ENCODE results near the gene POMGNT1. TPM values are rescaled to one million over a fixed set of nuclear protein-coding genes. Genes with fewer than 3 reads are reported as not detected.

The POMGNT1 gene
- total RNA-seq, 1 experiment from 2014 or later, result 92.5 TPM

- no peak for DNase-seq
- intact Hi-C loops (cut with micrococcal nuclease), result no loop called here
- no TSS peak for BruUV-seq (replicated peaks)
- CTCF ChIA-PET, result interaction anchor here (0.5 kb wide), 1 partner anchor 49 kb away, joined by 5 read pairs; no protein-coding TSS in a partner anchor
- Histone ChIP-seq H3K4me1 (ENCODE audit: insufficient read depth, low read length) (peaks cover 25% of the 10 kb centered on the region), H3K9me2 (replicated peaks; ENCODE audit: low read length) (no peaks in the 10 kb centered on the region), H3K79me2 (ENCODE audit: low read length) (no peaks in the 10 kb centered on the region), H3K9me3 (ENCODE audit: low read length) (no peaks in the 10 kb centered on the region), H3K4me2 (ENCODE audit: low read length) (no peak within 1 kb of the TSS), H4K20me1 (ENCODE audit: low read length) (no peaks in the 10 kb centered on the region), H3F3A (ENCODE audit: low read length, unreplicated experiment) (no peaks in the 10 kb centered on the region), H3K9ac (ENCODE audit: low read length) (no peak within 1 kb of the TSS), H3K27me3 (ENCODE audit: low read length) (no peaks in the 10 kb centered on the region), H3K4me3 (ENCODE audit: low read length) (no peak within 1 kb of the TSS), H3K36me3 (ENCODE audit: low read depth, low read length) (no peaks in the 10 kb centered on the region), H2AFZ (ENCODE audit: low read length) (no peak within 1 kb of the TSS), H3K27ac (ENCODE audit: low read length) (no peak within 1 kb of the TSS)
- TF ChIP-seq CTCF (conservative IDR thresholded peaks at IDR 0.05; ENCODE audit: low read depth, low read length), result no peak
- POLR2A ChIA-PET (ENCODE audit: unreplicated experiment), result no interaction called here
- no peak for ATAC-seq
These were observed 23.6 kb downstream of the POMGNT1 start, which contains the start of gene TSPAN1 for GRCh38 chr1:46174448-46175231. Gene TSPAN1 (plus strand): TSS chr1:46175087. CDS start chr1:46181108, 6,021 bp downstream.

DNA sequence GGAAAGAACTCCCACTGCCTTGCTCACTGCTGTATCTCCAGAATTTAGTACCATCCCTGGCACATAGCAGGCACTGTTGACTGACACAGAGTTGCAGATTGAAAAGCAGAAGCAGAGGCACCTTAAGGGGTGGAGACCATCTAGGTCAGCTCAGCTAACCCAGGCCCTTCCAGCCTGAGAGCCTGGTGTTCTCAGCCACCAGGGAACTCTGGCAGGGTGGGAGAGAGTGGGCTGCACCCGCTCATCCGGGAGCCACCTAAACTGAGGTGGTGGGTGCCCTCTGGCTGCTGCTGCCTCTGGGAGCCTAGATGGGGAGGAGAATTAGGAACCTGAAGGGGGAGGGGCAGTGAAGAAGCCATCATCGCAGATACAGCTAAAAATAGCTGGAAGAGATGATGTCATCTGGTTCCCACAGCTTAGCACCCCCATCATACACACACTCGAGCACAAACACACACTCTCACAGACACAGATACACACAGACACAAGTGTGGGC lies 24.8 kb downstream of the POMGNT1 start:
- no peaks in the 10 kb centered on the region for H3F3A ChIP-seq (ENCODE audit: low read length, unreplicated experiment)
- H3K9me2 ChIP-seq (replicated peaks; ENCODE audit: low read length), result no peaks in the 10 kb centered on the region
- no peak overlapping the region for H3K27ac ChIP-seq (ENCODE audit: low read length)
- H3K9ac ChIP-seq (ENCODE audit: low read length), result no peak overlapping the region
- POLR2A ChIA-PET (ENCODE audit: unreplicated experiment), result no interaction called here
- CTCF ChIA-PET, result interaction anchor here (1.2 kb wide), 1 partner anchor 50 kb away, joined by 3 read pairs; no protein-coding TSS in a partner anchor
- H3K4me3 ChIP-seq (ENCODE audit: low read length), result no peak overlapping the region
- H2AFZ ChIP-seq (ENCODE audit: low read length), result no peak overlapping the region
- H3K9me3 ChIP-seq (ENCODE audit: low read length), result no peaks in the 10 kb centered on the region
- ATAC-seq, result no peak
- TF ChIP-seq EZH2phosphoT487 (IDR thresholded peaks at IDR 0.05; ENCODE audit: borderline replicate concordance, low read length) (no peak), CTCF (conservative IDR thresholded peaks at IDR 0.05; ENCODE audit: low read depth, low read length) (no peak), EZH2 (IDR thresholded peaks at IDR 0.05; ENCODE audit: low read length, unreplicated experiment) (no peak)
- no peaks in the 10 kb centered on the region for H3K36me3 ChIP-seq (ENCODE audit: low read depth, low read length)
- no peak overlapping the region for H3K4me2 ChIP-seq (ENCODE audit: low read length)
- DNase-seq, result no peak
- H3K79me2 ChIP-seq (ENCODE audit: low read length), result no peaks in the 10 kb centered on the region
- intact Hi-C loops (cut with micrococcal nuclease), result no loop called here
- H3K4me1 ChIP-seq (ENCODE audit: insufficient read depth, low read length), result peaks cover 21% of the 10 kb centered on the region
- BruUV-seq (replicated peaks), result no TSS peak
- H3K27me3 ChIP-seq (ENCODE audit: low read length), result no peaks in the 10 kb centered on the region
- H4K20me1 ChIP-seq (ENCODE audit: low read length), result no peaks in the 10 kb centered on the region

DNA sequence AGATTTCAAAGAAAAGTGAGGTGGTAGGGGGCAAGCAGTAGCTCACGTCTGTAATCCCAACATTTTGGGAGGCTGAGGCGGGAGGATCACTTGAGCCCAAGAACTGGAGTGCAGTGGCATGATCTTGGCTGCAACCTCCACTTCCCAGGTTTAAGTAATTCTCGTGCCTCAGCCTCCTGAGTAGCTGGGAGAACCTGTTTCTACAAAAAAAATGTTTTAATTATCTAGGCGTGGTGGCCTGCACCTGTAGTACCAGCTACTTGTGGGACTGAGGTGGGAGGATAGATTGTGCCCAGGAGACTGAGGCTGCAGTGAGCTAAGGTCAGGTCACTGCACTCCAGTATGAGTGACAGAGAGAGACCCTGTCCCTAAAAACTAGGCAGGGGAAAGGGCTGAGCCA lies 25.9 kb downstream of the POMGNT1 start:
- H3F3A ChIP-seq (ENCODE audit: low read length, unreplicated experiment), result no peaks in the 10 kb centered on the region
- no peak for TF ChIP-seq EZH2 (IDR thresholded peaks at IDR 0.05; ENCODE audit: low read length, unreplicated experiment)
- no peak for TF ChIP-seq CTCF (conservative IDR thresholded peaks at IDR 0.05; ENCODE audit: low read depth, low read length)
- TF ChIP-seq EZH2phosphoT487 (IDR thresholded peaks at IDR 0.05; ENCODE audit: borderline replicate concordance, low read length), result no peak
- H4K20me1 ChIP-seq (ENCODE audit: low read length), result no peaks in the 10 kb centered on the region
- POLR2A ChIA-PET (ENCODE audit: unreplicated experiment), result no interaction called here
- peak; percentile 50 for DNase-seq
- H3K4me3 ChIP-seq (ENCODE audit: low read length), result no peak overlapping the region
- no peaks in the 10 kb centered on the region for H3K27me3 ChIP-seq (ENCODE audit: low read length)
- CTCF ChIA-PET, result interaction anchor here (1.2 kb wide), 1 partner anchor 51 kb away, joined by 3 read pairs; no protein-coding TSS in a partner anchor
- H3K4me1 ChIP-seq (ENCODE audit: insufficient read depth, low read length), result peaks cover 21% of the 10 kb centered on the region
- H3K9me2 ChIP-seq (replicated peaks; ENCODE audit: low read length), result no peaks in the 10 kb centered on the region
- ATAC-seq, result peak; percentile 10; the same call in 1 of the 2 replicates
- H2AFZ ChIP-seq (ENCODE audit: low read length), result no peak overlapping the region
- BruUV-seq (replicated peaks), result no TSS peak
- H3K79me2 ChIP-seq (ENCODE audit: low read length), result no peaks in the 10 kb centered on the region
- H3K4me2 ChIP-seq (ENCODE audit: low read length), result peak overlapping the region; percentile 48
- intact Hi-C loops (cut with micrococcal nuclease), result no loop called here
- no peak overlapping the region for H3K9ac ChIP-seq (ENCODE audit: low read length)
- H3K36me3 ChIP-seq (ENCODE audit: low read depth, low read length), result no peaks in the 10 kb centered on the region
- H3K9me3 ChIP-seq (ENCODE audit: low read length), result no peaks in the 10 kb centered on the region
- peak overlapping the region; percentile 80 for H3K27ac ChIP-seq (ENCODE audit: low read length)
